Amniotic epithelial cell (primary cell): ENCODE data around the gene PIGB.
"Not testable (repeated sequence)": the region's sequence is repeated elsewhere in the genome, so short reads cannot be mapped to it uniquely, and the experiment has no call there.

Source experiments
- DNase-seq: peaks from one replicate; pipeline ENCODE4 v3.0.0-alpha.2; 2010; ENCODE audit warnings: low read depth

Gene PIGB

GRCh38 chr15:55318588-55319494, at the start of gene PIGB, which contains the start of gene PIGBOS1:
Gene PIGB, plus strand, starts transcription at chr15:55319222. Its CDS starts 29 bp downstream, at chr15:55319251.
Gene PIGBOS1, minus strand, starts transcription at chr15:55319123. Its CDS starts 1,331 bp downstream, at chr15:55317792.
- peak; percentile 91 for DNase-seq

GRCh38 chr15:55270291-55270690, 48.7 kb upstream of the PIGB start:
- DNase-seq: no peak

- no peak for DNase-seq
These were observed 42.7 kb upstream of the PIGB start for GRCh38 chr15:55276324-55276723.

- DNase-seq: no peak
These were observed 41.9 kb upstream of the PIGB start for GRCh38 chr15:55277116-55277564.

GRCh38 chr15:55277715-55278114, 41.3 kb upstream of the PIGB start:
- DNase-seq: peak; percentile 57

- no peak for DNase-seq
These were observed 39.8 kb upstream of the PIGB start for GRCh38 chr15:55279100-55279745.

GRCh38 chr15:55279746-55280351, 39.2 kb upstream of the PIGB start:
- peak; percentile 96 for DNase-seq

GRCh38 chr15:55280589-55280988, 38.4 kb upstream of the PIGB start:
- DNase-seq: peak; percentile 47

GRCh38 chr15:55281517-55282228, 37.3 kb upstream of the PIGB start:
- DNase-seq: no peak

- DNase-seq: peak; percentile 92
These were observed 36.7 kb upstream of the PIGB start for GRCh38 chr15:55282284-55282833.

- no peak for DNase-seq
These were observed 35.5 kb upstream of the PIGB start for GRCh38 chr15:55283379-55284147.

GRCh38 chr15:55284426-55284825, 34.6 kb upstream of the PIGB start:
- DNase-seq: no peak

- not testable (repeated sequence) for DNase-seq
These were observed 32.4 kb upstream of the PIGB start for GRCh38 chr15:55286442-55287189.

GRCh38 chr15:55288006-55288717, 30.9 kb upstream of the PIGB start:
- DNase-seq: no peak

GRCh38 chr15:55289011-55289745, 29.8 kb upstream of the PIGB start:
- peak; percentile 61 for DNase-seq

GRCh38 chr15:55289746-55290527, 29.1 kb upstream of the PIGB start, which contains the start of gene RAB27A:
Gene RAB27A, minus strand, starts transcription at chr15:55289813. Its CDS starts 54,879 bp downstream, at chr15:55234934.
- DNase-seq: peak; percentile 73

GRCh38 chr15:55290528-55291057, 28.4 kb upstream of the PIGB start:
- DNase-seq: peak; percentile 76
